Measurements from ENCODE around the gene GPD2. TPM values are rescaled to one million over a fixed set of nuclear protein-coding genes. Genes with fewer than 3 reads are reported as not detected.
A peak's percentile ranks its signal among the peaks of the same experiment; 100 is the strongest.

The GPD2 gene
- total and polyA plus RNA-seq, 10 of the 15 experiments (the other 5 are each of a cell fraction or from before 2014, with no cell fraction given) = 10.0 to 73.5 (median 43.4) TPM

GRCh38 chr2:156435718-156436496, at the start of gene GPD2 (continued):
- TF ChIP-seq PAX5 (IDR thresholded peaks at IDR 0.05; ENCODE audit: borderline replicate concordance, low read depth, low read length) = no peak
- no peak for TF ChIP-seq ZBTB33 (IDR thresholded peaks at IDR 0.05)
- no peak for TF ChIP-seq EZH2 (IDR thresholded peaks at IDR 0.05; ENCODE audit: borderline replicate concordance, control insufficient read depth, low read depth, low read length)
- 0 out of 2 replicates have a peak, but pooled peaks have one; percentile 7 for TF ChIP-seq CBX5 (IDR thresholded peaks at IDR 0.05; ENCODE audit: low read depth)
- peak; percentile 77; the same call in 1 of the 2 replicates for TF ChIP-seq HDGF (IDR thresholded peaks at IDR 0.05)
- TF ChIP-seq RELA (IDR thresholded peaks at IDR 0.05; ENCODE audit: borderline replicate concordance, partially characterized antibody) = peak; percentile 6
- TF ChIP-seq NFYB (IDR thresholded peaks at IDR 0.05; ENCODE audit: insufficient read depth, low read depth, low read length) = no peak
- TF ChIP-seq NR2F1 (conservative IDR thresholded peaks at IDR 0.05) = peak; percentile 33; the same call in 1 of the 2 replicates
- no peak for TF ChIP-seq KAT2A (conservative IDR thresholded peaks at IDR 0.05; ENCODE audit: control insufficient read depth, low read depth, low read length)
- TF ChIP-seq MEF2A (IDR thresholded peaks at IDR 0.05; ENCODE audit: insufficient read depth, low read depth, low read length) = no peak
- no peak for TF ChIP-seq ZNF384 (IDR thresholded peaks at IDR 0.05; ENCODE audit: borderline replicate concordance, low read depth, low read length)

All from GM12878 (cell line).